GM18868 (cell line): ENCODE measurements around the gene KCNC4.

Experiments used
- ATAC-seq: cut with Tn5 transposase; IDR thresholded peaks from one replicate; pipeline ENCODE4 v1.9.1; 2021; ENCODE audit warnings: mild to moderate bottlenecking, moderate library complexity; ENCODE audit not compliant: unreplicated experiment

The KCNC4 gene

GRCh38 chr1:110211496-110212168, 1.5 kb downstream of the KCNC4 start:
- ATAC-seq = no peak

- no peak for ATAC-seq
Observed at GRCh38 chr1:110212169-110213142, 2.3 kb downstream of the KCNC4 start.

GRCh38 chr1:110213143-110213540, 3.0 kb downstream of the KCNC4 start:
- ATAC-seq = no peak

- ATAC-seq = no peak
Observed at GRCh38 chr1:110214454-110215404, 4.6 kb downstream of the KCNC4 start.

GRCh38 chr1:110215621-110216515, 5.8 kb downstream of the KCNC4 start:
- ATAC-seq = no peak

GRCh38 chr1:110216844-110217444, 6.8 kb downstream of the KCNC4 start:
- no peak for ATAC-seq

GRCh38 chr1:110218137-110218536, 8.0 kb downstream of the KCNC4 start:
- ATAC-seq = no peak

GRCh38 chr1:110218739-110219138, 8.6 kb downstream of the KCNC4 start:
- no peak for ATAC-seq

- no peak for ATAC-seq
Observed at GRCh38 chr1:110220324-110220723, 10.2 kb downstream of the KCNC4 start.

- no peak for ATAC-seq
Observed at GRCh38 chr1:110221119-110221518, 11.0 kb downstream of the KCNC4 start.

- ATAC-seq = no peak
Observed at GRCh38 chr1:110223127-110223526, 13.0 kb downstream of the KCNC4 start.

GRCh38 chr1:110223581-110223980, 13.5 kb downstream of the KCNC4 start:
- ATAC-seq = no peak

- ATAC-seq = no peak
Observed at GRCh38 chr1:110224240-110224995, 14.3 kb downstream of the KCNC4 start.

GRCh38 chr1:110225212-110225611, 15.1 kb downstream of the KCNC4 start:
- no peak for ATAC-seq

- ATAC-seq = no peak
Observed at GRCh38 chr1:110225756-110226404, 15.8 kb downstream of the KCNC4 start.

GRCh38 chr1:110227774-110228173, 17.7 kb downstream of the KCNC4 start:
- ATAC-seq = no peak

- ATAC-seq = no peak
Observed at GRCh38 chr1:110228381-110228780, 18.3 kb downstream of the KCNC4 start.

- ATAC-seq = no peak
Observed at GRCh38 chr1:110228869-110229268, 18.8 kb downstream of the KCNC4 start.
